IMR-90 (cell line): Measurements from ENCODE around the gene SEMA3C. TPM values are rescaled to one million over a fixed set of nuclear protein-coding genes. Genes with fewer than 3 reads are reported as not detected.
A peak's percentile ranks its signal among the peaks of the same experiment; 100 is the strongest.

Experiments
- ATAC-seq: fragments of 200-7000 bp; cut with Tn5 transposase; 2 replicates; pipeline ENCODE4 v1.9.1; 2020; ENCODE audit warnings: low read depth, mild to moderate bottlenecking, moderate library complexity
- BruUV-seq: library from RNA; stranded (reverse); fragments of 400-500 nt; replicated peaks from 2 replicates; lab custom pipeline; 2021; lab: Mats Ljungman, UMichigan
- CTCF ChIA-PET: fragments of 300-600 bp; formaldehyde crosslinking; extraction: SDS; loops from one replicate; lab custom pipeline; 2021; ENCODE audit warnings: antibody characterized with exemption; lab: Yijun Ruan, JAX
- POLR2A ChIA-PET: fragments of 300-600 bp; sonication (Branson Sonifier 250); formaldehyde crosslinking; loops from one replicate; lab custom pipeline; 2022; ENCODE audit warnings: antibody characterized with exemption; ENCODE audit not compliant: unreplicated experiment; lab: Charles Lee
- DNase-seq: peaks from one replicate; pipeline ENCODE4 v3.0.0; 2013
- H2AFZ ChIP-seq: replicated peaks from 2 replicates; pipeline ENCODE3; 2013; ENCODE audit warnings: low read length, mild to moderate bottlenecking; ENCODE audit not compliant: poor library complexity
- H2AK5ac ChIP-seq: 2 replicates; pipeline ENCODE4 v1.6.1; 2013; ENCODE audit warnings: low read depth, low read length, inconsistent platforms
- H2AK9ac ChIP-seq: replicated peaks from 2 replicates; pipeline ENCODE3; 2013; ENCODE audit warnings: mild to moderate bottlenecking, low read depth, low read length, moderate library complexity; ENCODE audit not compliant: poor library complexity
- H2BK120ac ChIP-seq: 2 replicates; pipeline ENCODE4 v1.6.1; 2013; ENCODE audit warnings: low read depth, low read length, inconsistent platforms
- H2BK15ac ChIP-seq: 3 replicates; pipeline ENCODE4 v1.6.1; 2013; ENCODE audit warnings: low read depth, low read length, inconsistent platforms
- H2BK20ac ChIP-seq: 2 replicates; pipeline ENCODE4 v1.6.1; 2013; ENCODE audit warnings: low read depth, mild to moderate bottlenecking, inconsistent platforms, low read length, moderate library complexity
- H2BK5ac ChIP-seq: 2 replicates; pipeline ENCODE4 v1.6.1; 2013; ENCODE audit warnings: mild to moderate bottlenecking, low read depth, low read length, inconsistent platforms; ENCODE audit not compliant: poor library complexity, severe bottlenecking
- H3K14ac ChIP-seq: replicated peaks from 2 replicates; pipeline ENCODE4 v1.6.1; 2013; ENCODE audit warnings: low read depth, low read length, inconsistent platforms
- H3K18ac ChIP-seq: 2 replicates; pipeline ENCODE4 v1.6.1; 2013; ENCODE audit warnings: low read depth, low read length, control low read depth
- H3K23ac ChIP-seq: 2 replicates; pipeline ENCODE4 v1.6.1; 2013; ENCODE audit warnings: low read depth, low read length, inconsistent platforms
- H3K27ac ChIP-seq: 2 replicates; pipeline ENCODE4 v1.5.1; 2013; ENCODE audit warnings: mild to moderate bottlenecking, control low read depth, low read length; ENCODE audit not compliant: insufficient read depth
- H3K27me3 ChIP-seq: 2 replicates; pipeline ENCODE4 v1.6.1; 2013; ENCODE audit warnings: low read length; ENCODE audit not compliant: control insufficient read depth, insufficient read depth
- H3K36me3 ChIP-seq: 2 replicates; pipeline ENCODE4 v1.6.1; 2013; ENCODE audit warnings: low read length, mixed read lengths; ENCODE audit not compliant: control insufficient read depth, insufficient read depth
- H3K4ac ChIP-seq: 2 replicates; pipeline ENCODE4 v1.6.1; 2013; ENCODE audit warnings: low read depth, low read length, inconsistent platforms
- H3K4me1 ChIP-seq: 2 replicates; pipeline ENCODE4 v1.6.1; 2013; ENCODE audit warnings: low read length, mixed read lengths; ENCODE audit not compliant: control insufficient read depth, insufficient read depth
- H3K4me2 ChIP-seq: 2 replicates; pipeline ENCODE4 v1.6.1; 2013; ENCODE audit warnings: low read depth, mild to moderate bottlenecking, control low read depth, low read length, moderate library complexity
- H3K4me3 ChIP-seq: 2 replicates; pipeline ENCODE4 v1.5.1; 2013; ENCODE audit warnings: low read depth, mild to moderate bottlenecking, control low read depth, low read length, moderate library complexity; ENCODE audit not compliant: insufficient read depth
- H3K56ac ChIP-seq: 2 replicates; pipeline ENCODE4 v1.6.1; 2013; ENCODE audit warnings: low read length, inconsistent platforms; ENCODE audit not compliant: insufficient read depth; ENCODE audit errors: extremely low read depth
- H3K79me1 ChIP-seq, 2 experiments: 2 replicates each; pipeline ENCODE4 v1.6.1; 2013; ENCODE audit warnings: low read length in 2 of 2, inconsistent platforms in 1 of 2, low read depth in 1 of 2
- H3K9ac ChIP-seq: 2 replicates; pipeline ENCODE4 v1.6.1; 2013; ENCODE audit warnings: low read depth, low read length, control low read depth
- H3K9me1 ChIP-seq: 2 replicates; pipeline ENCODE4 v1.6.1; 2013; ENCODE audit warnings: low read length, inconsistent platforms; ENCODE audit not compliant: insufficient read depth
- H3K9me3 ChIP-seq: 2 replicates; pipeline ENCODE4 v1.6.1; 2013; ENCODE audit warnings: low read length; ENCODE audit not compliant: control insufficient read depth, insufficient read depth
- H4K20me1 ChIP-seq: 2 replicates; pipeline ENCODE4 v1.6.1; 2013; ENCODE audit warnings: low read length, inconsistent platforms; ENCODE audit not compliant: insufficient read depth
- H4K5ac ChIP-seq: 2 replicates; pipeline ENCODE4 v1.6.1; 2013; ENCODE audit warnings: mild to moderate bottlenecking, low read depth, low read length, control low read depth
- H4K8ac ChIP-seq, 2 experiments: 2 replicates each; pipeline ENCODE4 v1.6.1; 2013; ENCODE audit warnings: low read depth in 2 of 2, low read length in 2 of 2, control low read depth in 1 of 2, inconsistent platforms in 1 of 2
- H4K91ac ChIP-seq: 2 replicates; pipeline ENCODE4 v1.6.1; 2013; ENCODE audit warnings: low read depth, low read length, inconsistent platforms; ENCODE audit not compliant: insufficient read depth
- BHLHE40 ChIP-seq: fragments of 150-350 bp; IDR thresholded peaks from 2 replicates; pipeline ENCODE4 v1.6.1; 2016; ENCODE audit warnings: mild to moderate bottlenecking, low read depth, low read length
- CEBPB ChIP-seq: IDR thresholded peaks from 2 replicates; pipeline ENCODE4 v1.6.1; 2012; ENCODE audit warnings: low read depth, low read length, improper control_type of control experiment
- CHD1 ChIP-seq: IDR thresholded peaks from 2 replicates; pipeline ENCODE4 v1.6.1; 2012; ENCODE audit warnings: low read depth, low read length, improper control_type of control experiment
- FOS ChIP-seq: fragments of 150-350 bp; IDR thresholded peaks from 2 replicates; pipeline ENCODE4 v1.6.1; 2016; ENCODE audit warnings: low read depth, low read length
- MAFK ChIP-seq: IDR thresholded peaks from 2 replicates; pipeline ENCODE4 v1.6.1; 2012; ENCODE audit warnings: low read depth, low read length, improper control_type of control experiment
- POLR2A ChIP-seq: IDR thresholded peaks from 2 replicates; pipeline ENCODE4 v1.6.1; 2012; ENCODE audit warnings: mild to moderate bottlenecking, low read depth, low read length
- WGBS, 2 experiments: methylation state at CpG; one replicate each; pipeline versions ENCODE4 v1.1.5 to v1.1.7; 2013; ENCODE audit warnings: missing lambda C conversion rate in 2 of 2; ENCODE audit not compliant: insufficient read length in 1 of 2; ENCODE audit errors: extremely low coverage in 2 of 2; 5-methylcytosine and 5-hydroxymethylcytosine counted together
- dilution Hi-C: fragments of 300-500 bp; cut with HindIII; formaldehyde crosslinking; loops from one replicate; pipeline ENCODE4 v1.14.3; 2018; ENCODE audit warnings: low sequenced_read_pairs; ENCODE audit not compliant: unreplicated experiment
- in situ Hi-C: fragments of 300-500 bp; cut with MboI; formaldehyde crosslinking; loops from 3 replicates; pipeline ENCODE4 v1.14.3; 2019; ENCODE audit warnings: low sequenced_read_pairs, inconsistent platforms, mixed read lengths
- intact Hi-C: fragments of 100-400 bp; cut with micrococcal nuclease; formaldehyde crosslinking; loops from 2 replicates; pipeline ENCODE4 v1.10.0; 2022
- polyA plus RNA-seq, 3 experiments: library from polyadenylated mRNA; depleted of rRNA; stranded (reverse); fragments of >200 nt; gene quantifications; 2 replicates each; pipeline ENCODE4 v1.2.3, GENCODE V29; 2012; ENCODE audit warnings: low replicate concordance in 1 of 3
- total RNA-seq: library from RNA; depleted of rRNA; stranded (reverse); fragments of >200 nt; gene quantifications from 2 replicates; pipeline ENCODE4 v1.2.3, GENCODE V29; 2012
- TF ChIP-seq, protein P1 (sequence below): fragments of 150-350 bp; IDR thresholded peaks from 2 replicates; pipeline ENCODE4 v1.6.1; 2016; ENCODE audit warnings: low read depth, mild to moderate bottlenecking, low read length, moderate library complexity, borderline replicate concordance

SEMA3C gene
- total and polyA plus RNA-seq, 2 of the 4 experiments (the other 2 are of a cell fraction), result 21.2 to 97.1 TPM

DNA sequence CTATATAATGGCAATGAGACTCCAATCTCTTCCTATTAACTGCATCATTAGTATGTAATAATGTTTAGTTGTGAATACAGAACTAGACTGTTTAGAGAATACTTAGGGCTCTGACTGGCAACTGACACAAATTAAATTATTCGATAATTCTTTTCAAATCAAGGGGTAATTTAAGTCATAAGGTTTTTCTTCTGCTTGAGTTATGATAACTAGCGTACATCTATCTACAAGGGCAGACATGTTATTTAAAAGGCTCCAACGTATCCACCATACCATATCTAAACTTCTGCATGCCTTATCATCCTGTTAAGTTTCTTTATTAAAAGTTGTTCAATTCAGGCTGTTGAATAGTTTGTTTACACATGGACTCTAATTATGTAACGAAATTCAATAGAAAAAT is 11.2 kb downstream of the SEMA3C start:
- no peaks in the 10 kb centered on the region for H3K9me1 ChIP-seq
- H3K27ac ChIP-seq, result no peak overlapping the region
- in situ Hi-C loops, result no loop called here
- no TSS peak for BruUV-seq
- ATAC-seq, result no peak
- dilution Hi-C loops, result no loop called here
- POLR2A ChIA-PET, result no interaction called here
- H4K5ac ChIP-seq, result no peak overlapping the region
- CTCF ChIA-PET, result no interaction called here
- H3K4me2 ChIP-seq, result no peak overlapping the region
- no peak for TF ChIP-seq MAFK
- TF ChIP-seq FOS, result no peak
- no peak for TF ChIP-seq CEBPB
- TF ChIP-seq, protein P1, sequence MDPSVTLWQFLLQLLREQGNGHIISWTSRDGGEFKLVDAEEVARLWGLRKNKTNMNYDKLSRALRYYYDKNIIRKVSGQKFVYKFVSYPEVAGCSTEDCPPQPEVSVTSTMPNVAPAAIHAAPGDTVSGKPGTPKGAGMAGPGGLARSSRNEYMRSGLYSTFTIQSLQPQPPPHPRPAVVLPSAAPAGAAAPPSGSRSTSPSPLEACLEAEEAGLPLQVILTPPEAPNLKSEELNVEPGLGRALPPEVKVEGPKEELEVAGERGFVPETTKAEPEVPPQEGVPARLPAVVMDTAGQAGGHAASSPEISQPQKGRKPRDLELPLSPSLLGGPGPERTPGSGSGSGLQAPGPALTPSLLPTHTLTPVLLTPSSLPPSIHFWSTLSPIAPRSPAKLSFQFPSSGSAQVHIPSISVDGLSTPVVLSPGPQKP, result no peak
- TF ChIP-seq CHD1, result no peak
- no peak for TF ChIP-seq POLR2A
- TF ChIP-seq BHLHE40, result no peak
- no peak overlapping the region for H3K4me3 ChIP-seq
- no peak overlapping the region for H2BK5ac ChIP-seq
- intact Hi-C loops, result no loop called here
- H3K79me1 ChIP-seq, result peaks cover 5 to 31% of the 10 kb centered on the region in 2 experiments; a peak in 2 of 4 replicates
- DNase-seq, result no peak
- H3K14ac ChIP-seq, result no peak overlapping the region
- no peak overlapping the region for H3K4ac ChIP-seq
- H3K4me1 ChIP-seq, result peaks cover 3% of the 10 kb centered on the region; the same call in 1 of the 2 replicates
- no peaks in the 10 kb centered on the region for H4K20me1 ChIP-seq
- no peak overlapping the region for H2BK20ac ChIP-seq
- no peak overlapping the region for H4K91ac ChIP-seq
- no peak overlapping the region for H2AK9ac ChIP-seq
- H2BK15ac ChIP-seq, result no peak overlapping the region
- H3K36me3 ChIP-seq, result no peaks in the 10 kb centered on the region; the same call in 1 of the 2 replicates
- H3K23ac ChIP-seq, result 0 out of 2 replicates have a peak overlapping the region, but pooled peaks have one; percentile 4
- no peak overlapping the region for H3K18ac ChIP-seq
- no peak overlapping the region for H2AK5ac ChIP-seq
- no peak overlapping the region for H2BK120ac ChIP-seq
- no peaks in the 10 kb centered on the region for H3K27me3 ChIP-seq
- H4K8ac ChIP-seq, result no peak overlapping the region
- WGBS, 2 experiments, result no CpG with 5 or more reads among the region's 4 CpGs
- H3K9me3 ChIP-seq, result no peaks in the 10 kb centered on the region
- no peak overlapping the region for H2AFZ ChIP-seq
- H3K9ac ChIP-seq, result no peak overlapping the region
- no peak overlapping the region for H3K56ac ChIP-seq
